ENCODE data around the gene TMED8.
"Not testable (repeated sequence)": the region's sequence is repeated elsewhere in the genome, so short reads cannot be mapped to it uniquely, and the experiment has no call there.

The TMED8 gene, protein sequence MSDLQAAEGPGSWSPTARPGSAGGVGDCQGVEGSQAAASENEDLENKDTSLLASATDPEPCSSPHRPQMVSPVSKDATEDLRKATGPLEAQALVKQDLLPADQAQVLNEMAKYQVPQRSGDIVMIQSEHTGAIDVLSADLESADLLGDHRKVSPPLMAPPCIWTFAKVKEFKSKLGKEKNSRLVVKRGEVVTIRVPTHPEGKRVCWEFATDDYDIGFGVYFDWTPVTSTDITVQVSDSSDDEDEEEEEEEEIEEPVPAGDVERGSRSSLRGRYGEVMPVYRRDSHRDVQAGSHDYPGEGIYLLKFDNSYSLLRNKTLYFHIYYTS

GRCh38 chr14:77376771-77377501, at the start of gene TMED8, which contains the start of gene SAMD15:
Gene TMED8, minus strand, starts transcription at chr14:77377094. Its CDS starts 41 bp downstream, at chr14:77377053.
Gene SAMD15, plus strand, starts transcription at chr14:77377379. Its CDS starts 40 bp downstream, at chr14:77377419.
- DNase-seq = peak; percentile 82

- DNase-seq = no peak
Measured at GRCh38 chr14:77426396-77426795, 49.5 kb upstream of the TMED8 start.

- DNase-seq = no peak
Measured at GRCh38 chr14:77424862-77425261, 48.0 kb upstream of the TMED8 start.

DNA sequence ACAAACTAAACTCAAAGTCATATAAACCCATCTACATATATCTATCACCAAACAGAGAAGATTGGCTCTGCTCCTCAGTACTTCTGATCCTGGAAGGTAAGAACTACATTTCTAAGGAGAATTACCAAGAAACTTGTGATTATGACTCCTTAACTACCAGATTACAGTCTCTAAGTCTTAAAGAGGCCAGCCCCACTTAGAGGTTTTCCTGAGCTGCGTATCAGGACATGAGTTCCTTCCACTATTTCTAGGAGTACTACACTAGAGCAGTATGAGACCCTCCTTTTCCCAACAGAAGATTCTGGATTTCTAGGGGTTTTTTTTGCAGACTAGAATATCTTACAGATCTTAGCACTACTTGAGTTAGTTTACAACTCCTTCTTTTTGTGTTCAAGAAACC, 46.5 kb upstream of the TMED8 start, which contains the start of gene NOXRED1:
TSS of gene NOXRED1 (minus strand) at position 101 of the 400 bp plus-strand sequence. CDS start 634 bp downstream, outside the sequence.
- DNase-seq = no peak

DNA sequence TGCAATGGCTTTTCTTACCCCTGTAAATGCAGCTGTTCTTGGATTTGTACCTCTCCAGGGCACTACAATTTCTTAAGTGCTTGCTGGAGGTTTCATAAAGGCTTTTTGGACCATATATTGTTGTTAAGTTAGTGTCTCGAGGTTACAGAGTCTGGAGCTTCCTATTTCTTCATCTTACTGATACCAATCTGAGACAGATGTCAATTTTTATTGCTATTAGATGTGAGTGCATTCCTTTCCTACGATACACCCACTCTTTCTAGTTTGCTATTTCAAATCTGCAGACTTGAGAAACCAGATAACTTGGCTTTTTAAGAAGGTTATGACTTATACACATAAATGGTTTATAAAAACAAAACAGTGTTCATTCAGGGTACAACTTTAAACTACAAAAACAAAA, 44.3 kb upstream of the TMED8 start:
- no peak for DNase-seq

DNA sequence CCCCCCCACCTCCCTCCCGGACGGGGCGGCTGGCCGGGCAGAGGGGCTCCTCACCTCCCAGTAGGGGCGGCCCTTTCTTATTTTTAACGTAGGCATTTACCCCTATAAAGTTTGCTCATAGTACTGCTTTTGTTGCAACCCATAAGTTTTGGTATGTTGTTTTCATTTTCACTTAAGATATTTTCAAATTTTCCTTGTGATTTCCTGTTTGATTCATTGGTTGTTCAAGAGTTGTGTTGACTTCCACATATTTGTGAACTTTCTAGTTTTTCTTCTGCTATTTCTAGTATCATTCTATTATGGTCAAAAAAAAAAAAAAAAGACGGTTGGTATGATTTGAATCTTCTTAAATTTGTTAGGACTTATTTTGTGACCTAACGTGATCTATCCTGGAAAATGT, 39.9 kb upstream of the TMED8 start:
- DNase-seq = no peak

- DNase-seq = not testable (repeated sequence)
Measured at GRCh38 chr14:77416098-77416497, 39.2 kb upstream of the TMED8 start.

DNA sequence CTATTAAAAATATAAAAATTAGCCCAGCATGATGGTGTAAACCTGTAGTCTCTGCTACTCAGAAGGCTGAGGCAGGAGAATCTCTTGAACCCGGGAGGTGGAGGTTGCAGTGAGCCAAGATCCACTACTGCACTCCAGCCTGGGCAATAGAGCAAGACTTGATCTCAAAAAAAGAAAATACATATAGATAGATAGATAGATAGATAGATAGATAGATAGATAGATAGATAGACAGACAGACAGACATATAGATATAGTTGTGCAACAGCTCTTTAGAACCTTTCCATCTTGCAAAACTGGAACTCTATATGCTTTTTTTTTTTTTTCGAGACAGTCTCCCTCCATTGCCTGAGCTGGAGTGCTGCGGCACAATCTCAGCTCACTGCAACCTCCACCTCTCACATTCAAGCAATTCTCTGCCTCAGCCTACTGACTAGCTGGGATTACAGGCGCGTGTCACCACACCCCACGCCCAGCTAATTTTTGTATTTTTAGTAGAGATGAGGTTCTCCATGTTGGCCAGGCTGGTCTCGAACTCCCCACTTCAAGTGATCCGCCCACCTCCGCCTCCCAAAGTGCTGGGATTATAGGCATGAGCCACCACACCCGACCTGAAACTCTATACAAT, 38.6 kb upstream of the TMED8 start:
- not testable (repeated sequence) for DNase-seq

- no peak for DNase-seq
Measured at GRCh38 chr14:77409131-77409533, 32.2 kb upstream of the TMED8 start.

- DNase-seq = no peak
Measured at GRCh38 chr14:77407158-77407557, 30.3 kb upstream of the TMED8 start.

DNA sequence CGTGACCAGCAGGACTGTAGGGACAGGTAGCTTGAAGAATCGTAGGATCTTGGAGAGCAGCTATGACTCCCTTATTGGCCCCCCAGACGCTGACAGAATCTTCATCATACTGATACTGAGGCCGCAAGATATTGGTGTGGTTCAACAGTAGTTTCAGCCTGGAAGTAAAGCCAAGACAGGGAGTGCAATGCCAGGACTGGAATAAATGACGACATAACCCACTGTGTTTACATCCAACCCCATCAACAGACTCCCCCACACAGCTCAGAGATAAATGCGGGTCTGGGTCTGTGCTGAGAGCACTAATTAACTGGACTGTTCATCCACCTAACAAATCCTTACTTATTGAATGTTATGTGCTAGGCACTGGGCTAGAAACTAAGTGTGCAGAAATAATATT, 29.8 kb upstream of the TMED8 start:
- DNase-seq = no peak

- DNase-seq = no peak
Measured at GRCh38 chr14:77406086-77406485, 29.2 kb upstream of the TMED8 start.

- no peak for DNase-seq
Measured at GRCh38 chr14:77403768-77404167, 26.9 kb upstream of the TMED8 start.

- DNase-seq = no peak
Measured at GRCh38 chr14:77400216-77400615, 23.3 kb upstream of the TMED8 start.

GRCh38 chr14:77390188-77390587, 13.3 kb upstream of the TMED8 start:
- DNase-seq = no peak

- DNase-seq = no peak
Measured at GRCh38 chr14:77378701-77379100, 1.8 kb upstream of the TMED8 start.

- no peak for DNase-seq
Measured at GRCh38 chr14:77377502-77377844, 579 bp upstream of the TMED8 start.

GRCh38 chr14:77375973-77376770, 722 bp downstream of the TMED8 start:
- DNase-seq = peak; percentile 40

DNA sequence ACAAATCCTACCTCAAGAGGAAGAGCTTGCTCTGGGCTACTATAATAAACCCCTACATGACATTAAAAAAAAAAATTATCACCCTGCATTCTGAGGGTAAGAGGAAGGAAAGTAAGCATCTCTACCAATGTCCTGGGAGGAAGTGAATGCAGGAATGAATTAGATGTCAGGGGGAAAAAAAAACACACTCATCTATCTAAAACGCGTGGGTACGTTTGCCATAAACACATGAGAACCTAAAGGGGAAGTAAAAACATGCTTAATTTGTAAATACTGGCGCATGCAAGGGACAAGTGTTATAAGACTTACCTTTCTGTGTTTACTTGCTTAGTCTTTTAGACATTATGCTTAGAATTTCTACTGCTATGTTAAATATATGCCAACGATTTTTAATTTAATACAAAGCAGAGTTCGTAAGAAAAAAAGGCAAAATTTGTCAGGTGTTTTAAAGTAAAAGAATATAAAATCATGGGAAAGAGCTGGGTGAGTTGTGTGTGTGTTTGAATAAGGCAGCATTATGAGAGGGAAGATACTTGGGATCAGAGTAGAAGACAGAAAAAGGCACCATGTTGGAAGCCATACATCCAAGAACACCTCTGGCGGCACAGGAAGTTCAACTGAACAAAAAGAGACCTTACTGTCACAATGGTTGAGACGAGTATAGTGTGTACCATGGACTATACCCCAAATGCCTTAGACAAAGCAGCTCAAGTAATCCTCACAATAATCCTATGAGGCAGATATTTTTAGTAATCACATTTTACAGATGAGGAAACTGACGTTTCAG, 1.5 kb downstream of the TMED8 start:
- no peak for DNase-seq

- DNase-seq = no peak
Measured at GRCh38 chr14:77372304-77372841, 4.5 kb downstream of the TMED8 start.

DNA sequence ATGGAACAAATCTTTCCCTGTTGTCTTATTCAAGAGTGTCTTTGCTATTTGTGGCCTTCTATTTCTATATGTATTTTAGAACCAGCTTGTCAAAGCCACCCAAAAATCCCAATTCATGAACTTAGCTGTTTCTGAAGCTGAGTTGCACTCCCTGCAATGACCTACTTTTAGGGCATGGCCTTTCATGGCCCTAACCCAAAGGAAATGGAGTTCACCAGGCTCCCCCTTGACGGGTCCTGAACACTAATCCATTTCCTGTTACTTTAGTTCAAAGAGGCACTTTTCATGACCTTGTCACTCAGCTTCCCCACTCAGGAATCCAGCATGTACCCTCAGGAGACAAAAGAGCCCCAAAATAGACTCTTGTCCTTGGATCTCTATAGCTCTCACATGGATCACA, 7.6 kb downstream of the TMED8 start:
- peak; percentile 6 for DNase-seq

DNA sequence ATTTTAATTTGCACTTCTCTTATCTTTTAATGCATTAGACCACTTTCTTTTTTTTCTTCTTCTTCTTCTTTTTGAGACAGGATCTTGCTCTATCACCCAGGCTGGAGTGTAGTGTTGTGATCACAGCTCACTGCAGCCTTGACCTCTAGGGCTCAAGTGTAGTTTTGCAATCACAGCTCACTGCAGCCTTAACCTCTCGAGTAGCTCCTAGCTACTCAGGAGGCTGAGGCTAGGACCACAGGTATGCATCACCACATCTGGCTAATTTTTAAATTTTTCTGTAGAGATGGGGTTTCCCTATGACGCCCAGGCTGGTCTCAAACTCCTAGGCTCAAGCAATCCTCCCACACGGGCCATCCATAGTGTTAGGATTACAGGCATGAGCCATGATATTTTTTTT, 12.7 kb downstream of the TMED8 start:
- no peak for DNase-seq

All from stimulated activated CD4-positive, alpha-beta T cell treated with anti-CD3 and anti-CD28 coated beads, Interleukin-4, amount 100 ng/mL, for 24 hours (primary cell).